HepG2 (cell line): ENCODE results near the gene ZNF597. TPM values are rescaled to one million over a fixed set of nuclear protein-coding genes. Genes with fewer than 3 reads are reported as not detected.

Source experiments
- BCL3 ChIP-seq: sonication (generic); formaldehyde crosslinking; IDR thresholded peaks from 2 replicates; pipeline ENCODE4 v1.5.1; 2020; ENCODE audit warnings: mild to moderate bottlenecking, missing genetic modification reagents, moderate library complexity
- ETV5 ChIP-seq: IDR thresholded peaks from 2 replicates; pipeline ENCODE4 v1.6.1; 2018; ENCODE audit warnings: missing biosample characterization, missing genetic modification reagents, inconsistent platforms, borderline replicate concordance
- MEIS1 ChIP-seq: sonication (generic); formaldehyde crosslinking; IDR thresholded peaks from 2 replicates; pipeline ENCODE4 v1.9.0; 2021; ENCODE audit warnings: mild to moderate bottlenecking, missing genetic modification reagents, moderate library complexity, borderline replicate concordance
- NFE2L2 ChIP-seq: fragments of 150-350 bp; IDR thresholded peaks from 2 replicates; pipeline ENCODE4 v1.6.1; 2014; ENCODE audit warnings: low read length
- SIX4 ChIP-seq: sonication (generic); formaldehyde crosslinking; IDR thresholded peaks from 2 replicates; pipeline ENCODE4 v1.4.0; 2020; ENCODE audit warnings: missing genetic modification reagents
- SNRNP70 ChIP-seq: fragments of 200-400 bp; formaldehyde crosslinking; IDR thresholded peaks from 2 replicates; pipeline ENCODE4 v1.6.1; 2017; ENCODE audit warnings: mild to moderate bottlenecking, low read depth, low read length, moderate library complexity
- SYNCRIP ChIP-seq: fragments of 200-400 bp; formaldehyde crosslinking; IDR thresholded peaks from 2 replicates; pipeline ENCODE4 v1.6.1; 2018; ENCODE audit warnings: mild to moderate bottlenecking, low read depth, low read length; ENCODE audit not compliant: insufficient read depth
- ZKSCAN8 ChIP-seq: IDR thresholded peaks from 2 replicates; pipeline ENCODE4 v1.6.1; 2016; ENCODE audit warnings: borderline replicate concordance, missing genetic modification reagents, missing compliant biosample characterization
- ZNF274 ChIP-seq: sonication (generic); formaldehyde crosslinking; IDR thresholded peaks from 2 replicates; pipeline ENCODE4 v1.5.1; 2020; ENCODE audit warnings: mild to moderate bottlenecking, missing genetic modification reagents
- ZNF335 ChIP-seq: sonication (generic); formaldehyde crosslinking; IDR thresholded peaks from 2 replicates; pipeline ENCODE4 v1.4.0; 2020; ENCODE audit warnings: missing genetic modification reagents
- ZNF343 ChIP-seq: sonication (generic); formaldehyde crosslinking; IDR thresholded peaks from 2 replicates; pipeline ENCODE4 v1.4.0; 2020; ENCODE audit warnings: mild to moderate bottlenecking, missing genetic modification reagents
- ZNF451 ChIP-seq: sonication (generic); formaldehyde crosslinking; IDR thresholded peaks from 2 replicates; pipeline ENCODE4 v1.5.0; 2020; ENCODE audit warnings: mild to moderate bottlenecking, missing genetic modification reagents
- ZNF577 ChIP-seq: sonication (generic); formaldehyde crosslinking; IDR thresholded peaks from 2 replicates; pipeline ENCODE4 v1.4.0; 2020; ENCODE audit warnings: mild to moderate bottlenecking, low read depth, missing genetic modification reagents, borderline replicate concordance
- ZNF850 ChIP-seq: sonication (generic); formaldehyde crosslinking; conservative IDR thresholded peaks from 2 replicates; pipeline ENCODE4 v1.9.0; 2021; ENCODE audit warnings: mild to moderate bottlenecking, missing genetic modification reagents
- polyA plus RNA-seq, 8 experiments: library from polyadenylated mRNA; depleted of rRNA in 3 of 8; stranded (reverse) in 7 of 8; unstranded in 1 of 8; fragments of >200 nt; fragmentation: Illumina TruSeq in 4 of 8; extraction: Trizol in 4 of 8; gene quantifications; 2 replicates each; pipeline versions ENCODE4 v1.2.1 to v1.2.3, GENCODE V29; 2011 to 2016; ENCODE audit warnings: low read depth in 4 of 8, missing spikeins in 1 of 8, mixed read lengths in 1 of 8; ENCODE audit not compliant: insufficient read depth in 1 of 8
- total RNA-seq, 5 experiments: library from RNA; depleted of rRNA; stranded (reverse); fragments of >200 nt; fragmentation: Illumina TruSeq; extraction: Trizol; gene quantifications; 2 replicates each; pipeline ENCODE4 v1.2.3, GENCODE V29; 2016; ENCODE audit warnings: low read depth in 1 of 5
- TF ChIP-seq, protein P1 (sequence below): sonication (generic); formaldehyde crosslinking; IDR thresholded peaks from 2 replicates; pipeline ENCODE4 v1.5.0; 2020; ENCODE audit warnings: missing genetic modification reagents, mild to moderate bottlenecking, borderline replicate concordance
- TF ChIP-seq, protein P2 (sequence below), 2 experiments: sonication (generic) in 1 of 2; formaldehyde crosslinking in 1 of 2; IDR thresholded peaks; 2 replicates each; pipeline versions ENCODE4 v1.5.1 to v1.6.1; 2011 to 2020; ENCODE audit warnings: borderline replicate concordance in 1 of 2, low read depth in 1 of 2, low read length in 1 of 2, mild to moderate bottlenecking in 1 of 2, missing genetic modification reagents in 1 of 2, moderate library complexity in 1 of 2
- TF ChIP-seq, protein P3 (sequence below): sonication (generic); formaldehyde crosslinking; IDR thresholded peaks from 2 replicates; pipeline ENCODE4 v1.5.1; 2020; ENCODE audit warnings: mild to moderate bottlenecking, moderate library complexity, missing genetic modification reagents
- TF ChIP-seq, protein P4 (sequence below): IDR thresholded peaks from 2 replicates; pipeline ENCODE4 v1.6.1; 2016

The ZNF597 gene
- total and polyA plus RNA-seq, 2 of the 13 experiments (the other 11 are each of a cell fraction or from before 2014, with no cell fraction given), result 1.3 to 2.4 TPM

DNA sequence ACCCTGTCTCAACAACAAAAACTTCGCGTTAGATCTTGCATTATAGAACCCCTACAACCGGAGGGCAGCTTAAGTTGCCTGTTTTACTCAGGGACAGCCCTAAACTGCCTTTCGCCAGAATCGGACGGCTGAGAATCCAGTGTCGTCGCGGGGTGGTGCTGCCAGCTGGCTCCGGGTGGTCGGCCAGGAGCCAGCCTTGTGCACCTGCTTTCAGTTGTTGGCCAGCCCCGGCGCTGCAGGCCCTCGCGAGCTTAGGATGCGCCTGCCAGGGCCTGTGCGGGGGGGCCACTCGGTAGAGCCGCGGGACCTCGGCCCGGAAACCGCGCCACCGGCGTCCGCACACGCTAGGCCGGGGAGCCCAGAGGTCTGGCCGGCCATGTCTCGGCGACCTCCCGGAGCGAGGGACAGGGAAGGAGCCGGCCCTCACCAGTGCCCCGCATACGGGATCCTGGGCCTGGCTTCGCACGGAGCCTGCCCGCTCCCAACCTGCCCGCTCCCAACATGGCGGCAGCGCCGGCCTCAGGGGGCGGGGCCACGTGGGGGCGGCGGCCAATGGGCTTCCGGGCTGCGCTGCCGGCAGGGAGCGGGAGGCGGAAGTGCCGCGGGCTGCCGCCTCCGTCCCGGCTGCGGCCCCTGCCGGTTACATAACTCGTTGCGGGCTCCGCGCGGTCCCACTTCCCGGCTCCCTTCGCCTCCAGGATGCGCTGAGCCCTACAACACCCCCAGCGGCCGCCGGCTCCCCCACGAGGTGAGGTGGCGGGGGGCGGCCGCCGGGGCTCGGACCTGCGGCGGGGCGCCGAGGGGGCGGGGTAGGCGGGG lies 14.3 kb upstream of the ZNF597 start (continued):
- TF ChIP-seq, protein P1, sequence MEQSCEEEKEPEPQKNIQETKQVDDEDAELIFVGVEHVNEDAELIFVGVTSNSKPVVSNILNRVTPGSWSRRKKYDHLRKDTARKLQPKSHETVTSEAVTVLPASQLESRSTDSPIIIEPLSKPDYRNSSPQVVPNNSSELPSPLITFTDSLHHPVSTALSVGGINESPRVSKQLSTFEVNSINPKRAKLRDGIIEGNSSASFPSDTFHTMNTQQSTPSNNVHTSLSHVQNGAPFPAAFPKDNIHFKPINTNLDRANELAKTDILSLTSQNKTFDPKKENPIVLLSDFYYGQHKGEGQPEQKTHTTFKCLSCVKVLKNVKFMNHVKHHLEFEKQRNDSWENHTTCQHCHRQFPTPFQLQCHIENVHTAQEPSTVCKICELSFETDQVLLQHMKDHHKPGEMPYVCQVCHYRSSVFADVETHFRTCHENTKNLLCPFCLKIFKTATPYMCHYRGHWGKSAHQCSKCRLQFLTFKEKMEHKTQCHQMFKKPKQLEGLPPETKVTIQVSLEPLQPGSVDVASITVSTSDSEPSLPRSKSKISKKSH (CRISPR knock-in tag), result peak; percentile 91; the same call in 1 of the 2 replicates
- TF ChIP-seq MEIS1 (CRISPR knock-in tag) (peak; percentile 36; the same call in 1 of the 2 replicates), SYNCRIP (no peak), ZKSCAN8 (CRISPR knock-in tag) (peak; percentile 38; the same call in 1 of the 2 replicates), ZNF577 (CRISPR knock-in tag) (peak; percentile 73; the same call in 1 of the 2 replicates), ZNF451 (no peak; the same call in 1 of the 2 replicates), ZNF335 (no peak), BCL3 (CRISPR knock-in tag) (peak; percentile 46; the same call in 1 of the 2 replicates), ZNF343 (CRISPR knock-in tag) (peak; percentile 38; the same call in 1 of the 2 replicates), ETV5 (CRISPR knock-in tag) (no peak; the same call in 1 of the 2 replicates), SNRNP70 (no peak), NFE2L2 (no peak), ZNF274 (CRISPR knock-in tag) (peak; percentile 74; the same call in 1 of the 2 replicates), ZNF850 (CRISPR knock-in tag) (no peak; the same call in 1 of the 2 replicates), SIX4 (CRISPR knock-in tag) (no peak)
- TF ChIP-seq, protein P2, sequence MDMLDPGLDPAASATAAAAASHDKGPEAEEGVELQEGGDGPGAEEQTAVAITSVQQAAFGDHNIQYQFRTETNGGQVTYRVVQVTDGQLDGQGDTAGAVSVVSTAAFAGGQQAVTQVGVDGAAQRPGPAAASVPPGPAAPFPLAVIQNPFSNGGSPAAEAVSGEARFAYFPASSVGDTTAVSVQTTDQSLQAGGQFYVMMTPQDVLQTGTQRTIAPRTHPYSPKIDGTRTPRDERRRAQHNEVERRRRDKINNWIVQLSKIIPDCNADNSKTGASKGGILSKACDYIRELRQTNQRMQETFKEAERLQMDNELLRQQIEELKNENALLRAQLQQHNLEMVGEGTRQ (IDR thresholded peaks at IDR 0.05; ENCODE audit: low read depth, low read length), result peak; percentile 66
- TF ChIP-seq, protein P2 (CRISPR knock-in tag; IDR thresholded peaks at IDR 0.05; ENCODE audit: borderline replicate concordance), result peak; percentile 69; the same call in 1 of the 2 replicates
- TF ChIP-seq, protein P3, sequence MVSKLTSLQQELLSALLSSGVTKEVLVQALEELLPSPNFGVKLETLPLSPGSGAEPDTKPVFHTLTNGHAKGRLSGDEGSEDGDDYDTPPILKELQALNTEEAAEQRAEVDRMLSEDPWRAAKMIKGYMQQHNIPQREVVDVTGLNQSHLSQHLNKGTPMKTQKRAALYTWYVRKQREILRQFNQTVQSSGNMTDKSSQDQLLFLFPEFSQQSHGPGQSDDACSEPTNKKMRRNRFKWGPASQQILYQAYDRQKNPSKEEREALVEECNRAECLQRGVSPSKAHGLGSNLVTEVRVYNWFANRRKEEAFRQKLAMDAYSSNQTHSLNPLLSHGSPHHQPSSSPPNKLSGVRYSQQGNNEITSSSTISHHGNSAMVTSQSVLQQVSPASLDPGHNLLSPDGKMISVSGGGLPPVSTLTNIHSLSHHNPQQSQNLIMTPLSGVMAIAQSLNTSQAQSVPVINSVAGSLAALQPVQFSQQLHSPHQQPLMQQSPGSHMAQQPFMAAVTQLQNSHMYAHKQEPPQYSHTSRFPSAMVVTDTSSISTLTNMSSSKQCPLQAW (CRISPR knock-in tag), result peak; percentile 90
- TF ChIP-seq, protein P4, sequence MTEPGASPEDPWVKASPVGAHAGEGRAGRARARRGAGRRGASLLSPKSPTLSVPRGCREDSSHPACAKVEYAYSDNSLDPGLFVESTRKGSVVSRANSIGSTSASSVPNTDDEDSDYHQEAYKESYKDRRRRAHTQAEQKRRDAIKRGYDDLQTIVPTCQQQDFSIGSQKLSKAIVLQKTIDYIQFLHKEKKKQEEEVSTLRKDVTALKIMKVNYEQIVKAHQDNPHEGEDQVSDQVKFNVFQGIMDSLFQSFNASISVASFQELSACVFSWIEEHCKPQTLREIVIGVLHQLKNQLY (CRISPR knock-in tag), result peak; percentile 43; the same call in 1 of the 2 replicates
